Mesothelial cell of epicardium (in vitro differentiated cells): ENCODE data around the gene ATP2C2. TPM values are rescaled to one million over a fixed set of nuclear protein-coding genes. Genes with fewer than 3 reads are reported as not detected.

ENCODE experiments used
- DNase-seq, 2 experiments: peaks; one replicate each; pipeline ENCODE4 v3.0.0; 2021; ENCODE audit warnings: low spot score in 2 of 2; ENCODE audit not compliant: unreplicated experiment in 2 of 2
- H3K27ac Mint-ChIP-seq: 2 replicates; pipeline ENCODE4 v1.8.0; 2021; ENCODE audit warnings: mixed read lengths
- H3K27me3 Mint-ChIP-seq: 2 replicates; pipeline ENCODE4 v1.8.0; 2021; ENCODE audit warnings: low read depth, mixed read lengths
- H3K36me3 Mint-ChIP-seq: 2 replicates; pipeline ENCODE4 v1.8.0; 2021; ENCODE audit warnings: mixed read lengths
- H3K4me1 Mint-ChIP-seq: 2 replicates; pipeline ENCODE4 v1.8.0; 2021; ENCODE audit warnings: mixed read lengths
- H3K4me3 Mint-ChIP-seq: 2 replicates; pipeline ENCODE4 v1.8.0; 2021; ENCODE audit warnings: mild to moderate bottlenecking, moderate library complexity, mixed read lengths
- H3K9me3 Mint-ChIP-seq: 2 replicates; pipeline ENCODE4 v1.8.0; 2021; ENCODE audit warnings: mixed read lengths
- CTCF ChIP-seq: fragments of 200-600 bp; sonication (generic); IDR thresholded peaks from one replicate; pipeline ENCODE4 v1.5.0; 2021; ENCODE audit warnings: antibody characterized with exemption; ENCODE audit not compliant: unreplicated experiment
- total RNA-seq: library from RNA; stranded (reverse); gene quantifications from 3 replicates; pipeline ENCODE4 v1.2.1, GENCODE V29; 2021

Gene ATP2C2
- total RNA-seq, 1 donor from 2014 or later = 47.7 TPM

- H3K27ac Mint-ChIP-seq = no peak overlapping the region
- H3K36me3 Mint-ChIP-seq = no peaks in the 10 kb centered on the region
- peaks cover 16% of the 10 kb centered on the region for H3K9me3 Mint-ChIP-seq
- TF ChIP-seq CTCF = no peak
- no peak overlapping the region for H3K4me3 Mint-ChIP-seq
- peaks cover 11% of the 10 kb centered on the region for H3K4me1 Mint-ChIP-seq
- H3K27me3 Mint-ChIP-seq = no peaks in the 10 kb centered on the region
- DNase-seq = no peak
Observed at GRCh38 chr16:84383106-84383505, 14.8 kb downstream of the ATP2C2 start.

GRCh38 chr16:84386047-84386446 lies 17.7 kb downstream of the ATP2C2 start:
- no peaks in the 10 kb centered on the region for H3K36me3 Mint-ChIP-seq
- no peaks in the 10 kb centered on the region for H3K27me3 Mint-ChIP-seq
- H3K9me3 Mint-ChIP-seq = peaks cover 16% of the 10 kb centered on the region
- no peak for DNase-seq
- H3K4me3 Mint-ChIP-seq = no peak overlapping the region
- TF ChIP-seq CTCF = no peak
- H3K4me1 Mint-ChIP-seq = no peaks in the 10 kb centered on the region
- H3K27ac Mint-ChIP-seq = no peak overlapping the region

- H3K9me3 Mint-ChIP-seq = peaks cover 16% of the 10 kb centered on the region
- TF ChIP-seq CTCF = no peak
Observed at GRCh38 chr16:84387021-84387420, 18.7 kb downstream of the ATP2C2 start.

DNA sequence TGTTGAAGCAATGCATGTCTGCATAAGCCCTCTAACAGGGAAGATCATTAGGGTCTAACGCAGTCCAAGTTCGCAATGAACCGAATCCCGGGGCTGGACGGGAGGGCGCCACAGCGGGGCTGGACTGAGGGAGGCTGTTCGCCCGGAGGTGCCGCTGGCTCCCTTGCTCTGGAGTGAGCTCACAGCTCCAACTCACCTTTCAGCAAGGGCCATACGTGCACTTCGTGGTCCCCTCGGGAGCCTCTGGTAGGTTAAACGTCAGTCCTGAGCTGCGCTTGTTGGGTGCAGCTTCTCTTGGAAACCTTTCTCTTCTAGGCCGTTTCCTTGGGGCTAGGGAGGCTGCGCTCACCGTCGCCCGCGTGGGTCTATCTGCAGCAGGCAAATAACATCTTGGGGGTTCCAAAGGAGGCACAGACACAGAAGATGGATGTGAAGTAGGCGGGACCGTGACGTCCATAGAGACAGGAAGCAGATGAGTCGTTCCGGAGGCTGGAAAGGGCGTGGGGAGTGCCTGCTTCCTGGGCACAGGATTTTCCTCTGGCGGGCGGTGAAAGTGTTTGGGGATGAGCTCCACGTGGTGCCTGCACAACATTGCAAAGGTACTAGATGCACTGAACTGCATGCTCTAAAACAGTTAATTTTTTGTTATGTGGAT lies 21.9 kb downstream of the ATP2C2 start:
- no peak for TF ChIP-seq CTCF
- no peaks in the 10 kb centered on the region for H3K27me3 Mint-ChIP-seq
- no peaks in the 10 kb centered on the region for H3K4me1 Mint-ChIP-seq
- no peak overlapping the region for H3K4me3 Mint-ChIP-seq
- no peak overlapping the region for H3K27ac Mint-ChIP-seq
- DNase-seq = no peak
- no peaks in the 10 kb centered on the region for H3K36me3 Mint-ChIP-seq
- H3K9me3 Mint-ChIP-seq = peaks cover 4% of the 10 kb centered on the region

More at GRCh38 chr16:84387021-84387420, 18.7 kb downstream of the ATP2C2 start:
- H3K27ac Mint-ChIP-seq = no peak overlapping the region
- H3K36me3 Mint-ChIP-seq = no peaks in the 10 kb centered on the region
- no peaks in the 10 kb centered on the region for H3K4me1 Mint-ChIP-seq
- no peak overlapping the region for H3K4me3 Mint-ChIP-seq
- no peak for DNase-seq
- H3K27me3 Mint-ChIP-seq = no peaks in the 10 kb centered on the region

DNA sequence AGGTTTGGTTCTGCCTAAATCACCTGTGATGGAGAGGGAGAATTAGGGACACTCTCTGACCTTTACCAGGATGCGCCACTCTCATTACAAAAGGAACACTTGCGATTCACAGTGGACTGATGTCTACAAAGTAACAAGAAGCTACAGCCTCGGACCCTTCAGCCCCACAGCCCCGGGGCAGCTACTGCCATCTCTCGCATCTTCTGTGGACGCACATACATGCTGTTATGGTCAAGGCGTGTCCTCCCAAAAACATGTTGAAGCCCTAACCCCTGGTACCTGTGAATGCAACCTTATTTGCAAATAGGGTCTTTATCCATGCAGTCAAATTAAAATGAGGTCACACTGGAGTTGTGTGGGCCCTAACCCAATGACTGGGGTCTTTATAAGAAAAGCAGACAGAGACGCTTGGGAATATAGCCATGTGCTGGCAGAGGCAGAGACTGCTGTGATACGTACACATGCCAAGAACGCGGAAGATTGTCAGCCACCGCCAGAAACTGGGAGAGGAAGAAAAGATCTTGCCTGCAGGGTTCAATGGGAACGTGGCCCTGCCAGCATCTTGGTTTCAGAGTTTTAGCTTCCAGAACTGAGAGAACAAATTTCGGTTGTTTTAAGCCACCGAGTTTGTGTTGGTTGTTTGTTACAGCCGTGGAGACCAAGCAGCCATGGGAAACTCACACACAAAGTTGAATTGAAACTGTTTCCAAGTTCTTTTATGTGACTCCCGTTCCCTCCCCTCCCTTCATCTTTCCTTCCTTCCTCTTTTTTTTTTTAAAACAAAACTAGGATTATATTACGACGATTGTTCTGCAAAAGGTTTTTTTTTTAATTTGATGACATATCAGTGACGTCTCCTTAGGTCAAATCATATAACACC lies 23.1 kb downstream of the ATP2C2 start:
- no peak for DNase-seq
- TF ChIP-seq CTCF = no peak

More for the DNA sequence above, 23.1 kb downstream of the ATP2C2 start:
- Mint-ChIP-seq H3K27ac (no peak overlapping the region), H3K9me3 (no peaks in the 10 kb centered on the region), H3K4me1 (peaks cover 6% of the 10 kb centered on the region), H3K4me3 (no peak overlapping the region), H3K27me3 (no peaks in the 10 kb centered on the region), H3K36me3 (no peaks in the 10 kb centered on the region)
